H1 (cell line): ENCODE measurements around the gene DKC1. TPM values are rescaled to one million over a fixed set of nuclear protein-coding genes. Genes with fewer than 3 reads are reported as not detected.

Source experiments
- CTCF ChIA-PET: fragments of 300-600 bp; sonication (Branson Sonifier 250); formaldehyde crosslinking; loops from one replicate; lab custom pipeline; 2021; ENCODE audit not compliant: partially characterized antibody; lab: Charles Lee
- POLR2A ChIA-PET: fragments of 300-600 bp; sonication (Branson Sonifier 250); formaldehyde crosslinking; loops from one replicate; lab custom pipeline; 2021; ENCODE audit warnings: inconsistent platforms; ENCODE audit not compliant: partially characterized antibody; lab: Charles Lee
- DNase-seq, 2 experiments: peaks; one replicate each; pipeline versions ENCODE4 v3.0.0 to v3.0.0-alpha.2; 2010 to 2022; ENCODE audit warnings: low spot score in 2 of 2, low read depth in 1 of 2, mixed read lengths in 1 of 2
- FAIRE-seq: peaks from 2 replicates; lab custom pipeline; 2011; peaks lifted over from hg19 to GRCh38; lab: Jason Lieb, UNC
- H2AFZ ChIP-seq: 2 replicates; pipeline ENCODE4 v1.8.1; 2012; ENCODE audit warnings: low read length, inconsistent platforms
- H2AK5ac ChIP-seq: 2 replicates; pipeline ENCODE4 v1.6.1; 2013; ENCODE audit warnings: low read depth, low read length
- H2BK120ac ChIP-seq: replicated peaks from 2 replicates; pipeline ENCODE3; 2013; ENCODE audit warnings: low read depth, low read length, inconsistent platforms
- H2BK12ac ChIP-seq: 2 replicates; pipeline ENCODE4 v1.6.1; 2013; ENCODE audit warnings: low read depth, low read length
- H2BK15ac ChIP-seq: 2 replicates; pipeline ENCODE4 v1.6.1; 2013; ENCODE audit warnings: low read length
- H2BK20ac ChIP-seq: 2 replicates; pipeline ENCODE4 v1.6.1; 2013; ENCODE audit warnings: low read length
- H2BK5ac ChIP-seq: 2 replicates; pipeline ENCODE4 v1.6.1; 2013; ENCODE audit warnings: low read depth, low read length
- H3K14ac ChIP-seq: 2 replicates; pipeline ENCODE4 v1.6.1; 2013; ENCODE audit warnings: inconsistent platforms; ENCODE audit not compliant: insufficient read length
- H3K18ac ChIP-seq: 2 replicates; pipeline ENCODE4 v1.6.1; 2013; ENCODE audit warnings: low read length; ENCODE audit errors: extremely low read depth
- H3K23ac ChIP-seq: 2 replicates; pipeline ENCODE4 v1.6.1; 2013; ENCODE audit warnings: inconsistent platforms; ENCODE audit not compliant: insufficient read length
- H3K23me2 ChIP-seq: 2 replicates; pipeline ENCODE4 v1.6.1; 2013; ENCODE audit warnings: low read depth, low read length
- H3K27ac ChIP-seq: 2 replicates; pipeline ENCODE4 v1.6.1; 2011; ENCODE audit warnings: low read depth, low read length, inconsistent platforms
- H3K27me3 ChIP-seq, 4 experiments: replicated peaks in 1 of 4; 1 replicate in 1 of 4; 2 replicates in 3 of 4; pipeline versions ENCODE4 v1.6.1 to v1.8.1; 2011 to 2013; ENCODE audit warnings: low read length in 3 of 4, mild to moderate bottlenecking in 3 of 4, inconsistent platforms in 2 of 4, mixed read lengths in 2 of 4, moderate library complexity in 1 of 4; ENCODE audit not compliant: control insufficient read depth in 3 of 4, insufficient read depth in 3 of 4; ENCODE audit errors: extremely low read depth in 1 of 4
- H3K36me3 ChIP-seq, 4 experiments: 2 replicates each; pipeline versions ENCODE4 v1.6.1 to v1.8.1; 2011 to 2013; ENCODE audit warnings: mild to moderate bottlenecking in 4 of 4, low read length in 3 of 4, moderate library complexity in 2 of 4, control low read depth in 1 of 4, inconsistent platforms in 1 of 4; ENCODE audit not compliant: insufficient read depth in 4 of 4, control insufficient read depth in 2 of 4
- H3K4ac ChIP-seq: replicated peaks from 2 replicates; pipeline ENCODE3; 2013; ENCODE audit warnings: low read length, low read depth, mixed read lengths, inconsistent platforms; ENCODE audit not compliant: insufficient read length
- H3K4me1 ChIP-seq, 4 experiments: replicated peaks in 1 of 4; 1 replicate in 1 of 4; 2 replicates in 3 of 4; pipeline versions ENCODE4 v1.6.1 to v1.8.1; 2011 to 2013; ENCODE audit warnings: low read length in 3 of 4, inconsistent platforms in 2 of 4, mixed read lengths in 1 of 4; ENCODE audit not compliant: insufficient read depth in 4 of 4, control insufficient read depth in 3 of 4
- H3K4me2 ChIP-seq, 2 experiments: 2 replicates each; pipeline versions ENCODE4 v1.6.1 to v1.8.1; 2011 to 2013; ENCODE audit warnings: low read depth in 2 of 2, low read length in 2 of 2, control low read depth in 1 of 2, inconsistent platforms in 1 of 2, mild to moderate bottlenecking in 1 of 2; ENCODE audit not compliant: insufficient read depth in 1 of 2
- H3K4me3 ChIP-seq, 4 experiments: fragments of 200-600, 300-600 bp in 1 of 4; sonication (generic), shearing (Covaris generic), sonication (Bioruptor Twin) in 1 of 4; 2 replicates each; pipeline versions ENCODE4 v1.5.1 to v1.8.1; 2011 to 2016; ENCODE audit warnings: low read length in 4 of 4, low read depth in 3 of 4, control low read depth in 2 of 4, inconsistent platforms in 2 of 4, mild to moderate bottlenecking in 2 of 4, mixed read lengths in 1 of 4, moderate library complexity in 1 of 4; ENCODE audit not compliant: insufficient read depth in 2 of 4; ENCODE audit errors: extremely low read depth in 1 of 4
- H3K56ac ChIP-seq: replicated peaks from 2 replicates; pipeline ENCODE3; 2013; ENCODE audit warnings: low read depth, mild to moderate bottlenecking, mixed read lengths, low read length, inconsistent platforms; ENCODE audit not compliant: insufficient read length
- H3K79me1 ChIP-seq: 2 replicates; pipeline ENCODE4 v1.6.1; 2013; ENCODE audit warnings: low read depth, low read length, control low read depth
- H3K79me2 ChIP-seq, 2 experiments: 2 replicates each; pipeline versions ENCODE4 v1.6.1 to v1.8.1; 2012 to 2013; ENCODE audit warnings: low read length in 2 of 2, mild to moderate bottlenecking in 2 of 2, inconsistent platforms in 1 of 2; ENCODE audit not compliant: insufficient read depth in 2 of 2, control insufficient read depth in 1 of 2
- H3K9ac ChIP-seq, 4 experiments: replicated peaks in 1 of 4; 1 replicate in 1 of 4; 2 replicates in 3 of 4; pipeline versions ENCODE4 v1.6.1 to v1.8.1; 2011 to 2013; ENCODE audit warnings: low read depth in 3 of 4, low read length in 3 of 4, control low read depth in 2 of 4, mild to moderate bottlenecking in 2 of 4, moderate library complexity in 2 of 4, inconsistent platforms in 1 of 4; ENCODE audit errors: extremely low read depth in 1 of 4
- H3K9me3 ChIP-seq, 2 experiments: 2 replicates each; pipeline versions ENCODE4 v1.6.1 to v1.8.1; 2012 to 2013; ENCODE audit warnings: mild to moderate bottlenecking in 2 of 2, moderate library complexity in 2 of 2, control low read depth in 1 of 2, inconsistent platforms in 1 of 2, low read depth in 1 of 2, low read length in 1 of 2, mixed read lengths in 1 of 2; ENCODE audit not compliant: insufficient read depth in 2 of 2
- H4K20me1 ChIP-seq, 2 experiments: replicated peaks in 1 of 2; 2 replicates each; pipeline versions ENCODE3 to v1.8.1; 2011 to 2013; ENCODE audit warnings: inconsistent platforms in 2 of 2, low read length in 2 of 2, mild to moderate bottlenecking in 1 of 2; ENCODE audit not compliant: insufficient read depth in 2 of 2, control insufficient read depth in 1 of 2
- H4K5ac ChIP-seq: 2 replicates; pipeline ENCODE4 v1.6.1; 2013; ENCODE audit warnings: low read length, low read depth, mixed read lengths, inconsistent platforms; ENCODE audit not compliant: insufficient read length
- H4K8ac ChIP-seq: 2 replicates; pipeline ENCODE4 v1.8.0; 2013; ENCODE audit warnings: mild to moderate bottlenecking, moderate library complexity, low read length, inconsistent platforms; ENCODE audit not compliant: insufficient read depth; ENCODE audit errors: extremely low read depth
- H4K91ac ChIP-seq: replicated peaks from 2 replicates; pipeline ENCODE3; 2013; ENCODE audit warnings: low read length, mixed read lengths, inconsistent platforms; ENCODE audit not compliant: insufficient read length
- CHD2 ChIP-seq: IDR thresholded peaks from 2 replicates; pipeline ENCODE4 v1.6.1; 2012; ENCODE audit warnings: low read length, improper control_type of control experiment
- GABPA ChIP-seq: IDR thresholded peaks from 2 replicates; pipeline ENCODE4 v1.6.1; 2011; ENCODE audit warnings: mild to moderate bottlenecking, low read length, moderate library complexity, borderline replicate concordance; ENCODE audit not compliant: insufficient read depth
- HDAC6 ChIP-seq: IDR thresholded peaks from one replicate; pipeline ENCODE4 v1.7.1; 2012; ENCODE audit warnings: low read depth, mild to moderate bottlenecking, inconsistent platforms, low read length, moderate library complexity
- JUND ChIP-seq: IDR thresholded peaks from 2 replicates; pipeline ENCODE4 v1.6.1; 2011; ENCODE audit warnings: mild to moderate bottlenecking, improper control_type of control experiment, low read length
- NANOG ChIP-seq: IDR thresholded peaks from 2 replicates; pipeline ENCODE4 v1.6.1; 2011; ENCODE audit warnings: low read length, low read depth, mild to moderate bottlenecking, inconsistent platforms; ENCODE audit not compliant: insufficient read depth, poor library complexity, severe bottlenecking
- SIX5 ChIP-seq: IDR thresholded peaks from 2 replicates; pipeline ENCODE4 v1.6.1; 2011; ENCODE audit warnings: mild to moderate bottlenecking, low read depth, low read length
- SP2 ChIP-seq: IDR thresholded peaks from 2 replicates; pipeline ENCODE4 v1.6.1; 2012; ENCODE audit warnings: mild to moderate bottlenecking, low read length, inconsistent platforms
- SP4 ChIP-seq: IDR thresholded peaks from 2 replicates; pipeline ENCODE4 v1.6.1; 2012; ENCODE audit warnings: low read length, inconsistent platforms
- TCF12 ChIP-seq: IDR thresholded peaks from 2 replicates; pipeline ENCODE4 v1.6.1; 2011; ENCODE audit warnings: low read depth, mild to moderate bottlenecking, low read length
- WGBS, 2 experiments: shearing (Covaris generic) in 1 of 2; methylation state at CpG; one replicate each; pipeline versions ENCODE4 v1.1.6 to v1.1.7; 2013 to 2015; ENCODE audit warnings: low lambda C conversion rate in 2 of 2, mixed read lengths in 2 of 2, inconsistent platforms in 1 of 2, low coverage in 1 of 2, missing lambda C conversion rate in 1 of 2; ENCODE audit not compliant: insufficient replicate concordance in 2 of 2, insufficient coverage in 1 of 2, insufficient read length in 1 of 2; ENCODE audit errors: extremely low coverage in 1 of 2, missing lambda C conversion rate in 1 of 2; 5-methylcytosine and 5-hydroxymethylcytosine counted together
- polyA plus RNA-seq, 7 experiments: library from polyadenylated mRNA; depleted of rRNA in 3 of 7; stranded (reverse) in 5 of 7; unstranded in 2 of 7; fragments of >200 nt in 5 of 7; fragments of 200-250 nt in 2 of 7; gene quantifications; 1 replicate in 5 of 7; 2 replicates in 1 of 7; 4 replicates in 1 of 7; pipeline versions ENCODE4 v1.2.1 to v1.2.3, GENCODE V29; 2011 to 2013; ENCODE audit warnings: missing spikeins in 2 of 7, mixed read lengths in 2 of 7
- total RNA-seq: library from RNA; stranded (reverse); fragmentation: NEBNext Ultra II Directional; extraction: Animal tissue kit (Norgen Biotek cat#: 25700); gene quantifications from 2 replicates; pipeline ENCODE4 v1.2.1, GENCODE V29; 2021

The DKC1 gene
- total and polyA plus RNA-seq, 2 of the 8 experiments (the other 6 are each of a cell fraction or from before 2014, with no cell fraction given) = 65.6 to 143 TPM

- H3K4me3 ChIP-seq = no peak overlapping the region
- no peak overlapping the region for H3K14ac ChIP-seq
- no peaks in the 10 kb centered on the region for H3K79me2 ChIP-seq
- H3K36me3 ChIP-seq = no peaks in the 10 kb centered on the region
- H3K79me1 ChIP-seq = no peaks in the 10 kb centered on the region
- no peak overlapping the region for H2BK12ac ChIP-seq
- no peaks in the 10 kb centered on the region for H4K20me1 ChIP-seq
- H2BK120ac ChIP-seq = no peak overlapping the region
- H3K4ac ChIP-seq = no peak overlapping the region
- H3K9me3 ChIP-seq = no peaks in the 10 kb centered on the region
- no peak for FAIRE-seq
- no peak overlapping the region for H2AFZ ChIP-seq
- no peak overlapping the region for H2BK15ac ChIP-seq
- H3K56ac ChIP-seq = no peak overlapping the region
- no peak overlapping the region for H2BK5ac ChIP-seq
- H2BK20ac ChIP-seq = no peak overlapping the region
- H3K27ac ChIP-seq = no peak overlapping the region
- TF ChIP-seq SP2 (no peak), NANOG (no peak), JUND (no peak), TCF12 (no peak), HDAC6 (no peak), CHD2 (no peak), SIX5 (no peak), GABPA (no peak), SP4 (no peak)
- H3K4me1 ChIP-seq = no peaks in the 10 kb centered on the region
- no peak overlapping the region for H2AK5ac ChIP-seq
- H3K18ac ChIP-seq = no peak overlapping the region
- no peak overlapping the region for H3K23ac ChIP-seq
- H4K91ac ChIP-seq = no peak overlapping the region
- H4K8ac ChIP-seq = no peak overlapping the region
- no peaks in the 10 kb centered on the region for H3K23me2 ChIP-seq
- no peak overlapping the region for H4K5ac ChIP-seq
- no peak for DNase-seq
- ChIA-PET CTCF (interaction anchor here (1.3 kb wide), 1 partner anchor 9 kb away, joined by 3 read pairs; no protein-coding TSS in a partner anchor), POLR2A (no interaction called here)
- WGBS, 2 experiments = 86 to 100% methylated on average over 1 to 3 of the region's 5 CpGs
- no peaks in the 10 kb centered on the region for H3K27me3 ChIP-seq
- no peak overlapping the region for H3K9ac ChIP-seq
- no peak overlapping the region for H3K4me2 ChIP-seq
These were observed 25.5 kb upstream of the DKC1 start for GRCh38 chrX:154737136-154737535.
